Measurements from ENCODE around the gene GET4. TPM values are rescaled to one million over a fixed set of nuclear protein-coding genes. Genes with fewer than 3 reads are reported as not detected.
A peak's percentile ranks its signal among the peaks of the same experiment; 100 is the strongest.
"Not testable (repeated sequence)": the region's sequence is repeated elsewhere in the genome, so short reads cannot be mapped to it uniquely, and the experiment has no call there.

GET4 gene
- polyA plus RNA-seq, 1 donor, result 76.0 TPM

- H3K27me3 ChIP-seq (ENCODE audit: control insufficient read depth, insufficient read depth, low read length), result no peaks in the 10 kb centered on the region
- H3K27ac ChIP-seq (ENCODE audit: low read length), result no peak overlapping the region
- no CpG with 5 or more reads among the region's 16 CpGs for WGBS (ENCODE audit: insufficient coverage, low lambda C conversion rate)
- DNase-seq, result no peak
- no peak overlapping the region for H3K4me3 ChIP-seq (ENCODE audit: low read length)
- no peaks in the 10 kb centered on the region for H3K4me1 ChIP-seq (ENCODE audit: control insufficient read depth, insufficient read depth, low read length)
- H3K9me3 ChIP-seq (ENCODE audit: control insufficient read depth, low read depth, low read length), result peaks cover 4% of the 10 kb centered on the region
- peaks cover 31% of the 10 kb centered on the region for H3K36me3 ChIP-seq (ENCODE audit: control insufficient read depth, insufficient read depth, low read length)
Measured at GRCh38 chr7:937856-938484, 61.6 kb downstream of the GET4 start.

- no peak for DNase-seq
- no CpG with 5 or more reads among the region's 27 CpGs for WGBS (ENCODE audit: insufficient coverage, low lambda C conversion rate)
- peaks cover 29% of the 10 kb centered on the region for H3K36me3 ChIP-seq (ENCODE audit: control insufficient read depth, insufficient read depth, low read length)
Measured at GRCh38 chr7:938546-939185, 62.3 kb downstream of the GET4 start.

GRCh38 chr7:939843-940242 is 63.5 kb downstream of the GET4 start:
- Histone ChIP-seq H3K27me3 (ENCODE audit: control insufficient read depth, insufficient read depth, low read length) (no peaks in the 10 kb centered on the region), H3K4me3 (ENCODE audit: low read length) (no peak overlapping the region), H3K4me1 (ENCODE audit: control insufficient read depth, insufficient read depth, low read length) (peaks cover 6% of the 10 kb centered on the region), H3K9me3 (ENCODE audit: control insufficient read depth, low read depth, low read length) (peaks cover 4% of the 10 kb centered on the region), H3K36me3 (ENCODE audit: control insufficient read depth, insufficient read depth, low read length) (peaks cover 24% of the 10 kb centered on the region), H3K27ac (ENCODE audit: low read length) (no peak overlapping the region)
- DNase-seq, result no peak
- WGBS (ENCODE audit: insufficient coverage, low lambda C conversion rate), result no CpG with 5 or more reads among the region's 4 CpGs

More at GRCh38 chr7:938546-939185, 62.3 kb downstream of the GET4 start:
- H3K4me1 ChIP-seq (ENCODE audit: control insufficient read depth, insufficient read depth, low read length), result no peaks in the 10 kb centered on the region
- peaks cover 4% of the 10 kb centered on the region for H3K9me3 ChIP-seq (ENCODE audit: control insufficient read depth, low read depth, low read length)
- no peak overlapping the region for H3K27ac ChIP-seq (ENCODE audit: low read length)
- H3K4me3 ChIP-seq (ENCODE audit: low read length), result no peak overlapping the region
- no peaks in the 10 kb centered on the region for H3K27me3 ChIP-seq (ENCODE audit: control insufficient read depth, insufficient read depth, low read length)

- DNase-seq, result no peak
- 80% methylated on average over 1 of the region's 2 CpGs for WGBS (ENCODE audit: insufficient coverage, low lambda C conversion rate)
- no peak overlapping the region for H3K4me3 ChIP-seq (ENCODE audit: low read length)
- H3K4me1 ChIP-seq (ENCODE audit: control insufficient read depth, insufficient read depth, low read length), result peaks cover 13% of the 10 kb centered on the region
- peaks cover 15% of the 10 kb centered on the region for H3K36me3 ChIP-seq (ENCODE audit: control insufficient read depth, insufficient read depth, low read length)
- no peak overlapping the region for H3K27ac ChIP-seq (ENCODE audit: low read length)
- H3K27me3 ChIP-seq (ENCODE audit: control insufficient read depth, insufficient read depth, low read length), result no peaks in the 10 kb centered on the region
- peaks cover 4% of the 10 kb centered on the region for H3K9me3 ChIP-seq (ENCODE audit: control insufficient read depth, low read depth, low read length)
Measured at GRCh38 chr7:940599-941408, 64.5 kb downstream of the GET4 start.

- H3K36me3 ChIP-seq (ENCODE audit: control insufficient read depth, insufficient read depth, low read length); H3K27me3 ChIP-seq (ENCODE audit: control insufficient read depth, insufficient read depth, low read length); DNase-seq; H3K27ac ChIP-seq (ENCODE audit: low read length); H3K4me3 ChIP-seq (ENCODE audit: low read length); H3K9me3 ChIP-seq (ENCODE audit: control insufficient read depth, low read depth, low read length): not testable (repeated sequence)
- peaks cover 33% of the 10 kb centered on the region for H3K4me1 ChIP-seq (ENCODE audit: control insufficient read depth, insufficient read depth, low read length)
- WGBS (ENCODE audit: insufficient coverage, low lambda C conversion rate), result no CpG with 5 or more reads among the region's 4 CpGs
Measured at GRCh38 chr7:943793-944192, 67.4 kb downstream of the GET4 start.

- H3K27ac ChIP-seq (ENCODE audit: low read length), result peak overlapping the region; percentile 95
- H3K9me3 ChIP-seq (ENCODE audit: control insufficient read depth, low read depth, low read length), result peaks cover 4% of the 10 kb centered on the region
- H3K36me3 ChIP-seq (ENCODE audit: control insufficient read depth, insufficient read depth, low read length), result peaks cover 8% of the 10 kb centered on the region
- peaks cover 36% of the 10 kb centered on the region for H3K4me1 ChIP-seq (ENCODE audit: control insufficient read depth, insufficient read depth, low read length)
- DNase-seq, result peak in 1 of 2 donors; percentile 35
- peak overlapping the region; percentile 54 for H3K4me3 ChIP-seq (ENCODE audit: low read length)
- H3K27me3 ChIP-seq (ENCODE audit: control insufficient read depth, insufficient read depth, low read length), result no peaks in the 10 kb centered on the region
- no CpG with 5 or more reads among the region's 5 CpGs for WGBS (ENCODE audit: insufficient coverage, low lambda C conversion rate)
Measured at GRCh38 chr7:944744-945143, 68.4 kb downstream of the GET4 start.

GRCh38 chr7:945147-945555 is 68.8 kb downstream of the GET4 start:
- no CpG with 5 or more reads among the region's 13 CpGs for WGBS (ENCODE audit: insufficient coverage, low lambda C conversion rate)
- no peak for DNase-seq

GRCh38 chr7:945556-946255 is 69.4 kb downstream of the GET4 start:
- no CpG with 5 or more reads among the region's 30 CpGs for WGBS (ENCODE audit: insufficient coverage, low lambda C conversion rate)
- Histone ChIP-seq H3K36me3 (ENCODE audit: control insufficient read depth, insufficient read depth, low read length) (peaks cover 8% of the 10 kb centered on the region), H3K4me1 (ENCODE audit: control insufficient read depth, insufficient read depth, low read length) (peaks cover 36% of the 10 kb centered on the region), H3K27me3 (ENCODE audit: control insufficient read depth, insufficient read depth, low read length) (no peaks in the 10 kb centered on the region), H3K27ac (ENCODE audit: low read length) (peak overlapping the region; percentile 95), H3K4me3 (ENCODE audit: low read length) (peak overlapping the region; percentile 54), H3K9me3 (ENCODE audit: control insufficient read depth, low read depth, low read length) (peaks cover 4% of the 10 kb centered on the region)
- peak; percentile 97 to 99 for DNase-seq

More at GRCh38 chr7:945147-945555, 68.8 kb downstream of the GET4 start:
- Histone ChIP-seq H3K4me1 (ENCODE audit: control insufficient read depth, insufficient read depth, low read length) (peaks cover 36% of the 10 kb centered on the region), H3K36me3 (ENCODE audit: control insufficient read depth, insufficient read depth, low read length) (peaks cover 8% of the 10 kb centered on the region), H3K9me3 (ENCODE audit: control insufficient read depth, low read depth, low read length) (peaks cover 4% of the 10 kb centered on the region), H3K4me3 (ENCODE audit: low read length) (peak overlapping the region; percentile 54), H3K27ac (ENCODE audit: low read length) (peak overlapping the region; percentile 95), H3K27me3 (ENCODE audit: control insufficient read depth, insufficient read depth, low read length) (no peaks in the 10 kb centered on the region)
